Calu3 (cell line): Measurements from ENCODE around the gene TEKT3. TPM values are rescaled to one million over a fixed set of nuclear protein-coding genes. Genes with fewer than 3 reads are reported as not detected.

Experiments used
- BruUV-seq: library from RNA; stranded (reverse); fragments of 400-500 nt; replicated peaks from 2 replicates; lab custom pipeline; 2021; lab: Mats Ljungman, UMichigan
- CTCF ChIA-PET: fragments of 300-600 bp; sonication (Branson Sonifier 250); formaldehyde crosslinking; loops from one replicate; lab custom pipeline; 2022; ENCODE audit warnings: antibody characterized with exemption; lab: Charles Lee
- DNase-seq: peaks from one replicate; pipeline ENCODE4 v3.0.0; 2022
- H3K27ac Mint-ChIP-seq: one replicate; pipeline ENCODE4 v1.8.0; 2022; ENCODE audit warnings: mixed read lengths; ENCODE audit not compliant: unreplicated experiment
- H3K27me3 Mint-ChIP-seq: one replicate; pipeline ENCODE4 v1.8.0; 2022; ENCODE audit warnings: mixed read lengths; ENCODE audit not compliant: unreplicated experiment
- H3K36me3 Mint-ChIP-seq: one replicate; pipeline ENCODE4 v1.8.0; 2022; ENCODE audit warnings: mild to moderate bottlenecking, moderate library complexity, mixed read lengths; ENCODE audit not compliant: insufficient read depth, unreplicated experiment
- H3K4me1 Mint-ChIP-seq: one replicate; pipeline ENCODE4 v1.8.0; 2022; ENCODE audit warnings: mild to moderate bottlenecking, low read depth, mixed read lengths; ENCODE audit not compliant: unreplicated experiment
- H3K4me3 Mint-ChIP-seq: one replicate; pipeline ENCODE4 v1.8.0; 2022; ENCODE audit warnings: mild to moderate bottlenecking, low read depth, moderate library complexity, mixed read lengths; ENCODE audit not compliant: unreplicated experiment
- H3K9me3 Mint-ChIP-seq: one replicate; pipeline ENCODE4 v1.8.0; 2022; ENCODE audit warnings: low read depth, mixed read lengths; ENCODE audit not compliant: unreplicated experiment
- intact Hi-C: fragments of 100-400 bp; cut with micrococcal nuclease; formaldehyde crosslinking; loops from one replicate; pipeline ENCODE4 v1.10.0; 2022; ENCODE audit not compliant: unreplicated experiment
- total RNA-seq: library from RNA; stranded (reverse); gene quantifications from 2 replicates; pipeline ENCODE4 v1.2.3, GENCODE V29; 2022
- TF ChIP-seq, protein P1 (sequence below): fragments of 200-600 bp; IDR thresholded peaks from one replicate; pipeline ENCODE4 v1.8.0; 2022; ENCODE audit warnings: antibody characterized with exemption; ENCODE audit not compliant: unreplicated experiment

The TEKT3 gene
- total RNA-seq, 1 experiment from 2014 or later, result not detected

DNA sequence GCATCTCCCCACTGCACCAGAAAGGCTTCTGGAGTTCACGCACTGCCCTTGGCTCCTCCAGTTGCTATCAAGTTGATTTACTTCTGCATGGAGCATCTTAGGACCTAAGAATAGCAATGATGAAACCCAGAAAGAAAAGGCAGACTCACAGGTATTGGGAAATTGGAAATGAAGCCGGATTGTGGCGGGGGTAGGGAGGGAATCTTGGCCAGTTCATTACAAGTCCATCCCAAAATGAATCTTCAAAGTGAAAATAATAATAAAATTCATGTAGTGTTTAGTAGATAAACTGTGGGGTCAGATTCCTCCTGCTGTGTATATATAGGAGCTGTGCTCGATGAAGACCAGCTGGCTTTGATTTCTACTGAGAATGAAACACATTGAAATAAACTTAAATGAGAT is 33.7 kb downstream of the TEKT3 start:
- no TSS peak for BruUV-seq
- intact Hi-C loops, result no loop called here
- CTCF ChIA-PET, result no interaction called here
- Mint-ChIP-seq H3K27ac (no peak overlapping the region), H3K4me1 (no peaks in the 10 kb centered on the region), H3K4me3 (no peak overlapping the region), H3K27me3 (peaks cover 5% of the 10 kb centered on the region), H3K9me3 (no peaks in the 10 kb centered on the region), H3K36me3 (no peaks in the 10 kb centered on the region)
- DNase-seq, result no peak
- TF ChIP-seq, protein P1, sequence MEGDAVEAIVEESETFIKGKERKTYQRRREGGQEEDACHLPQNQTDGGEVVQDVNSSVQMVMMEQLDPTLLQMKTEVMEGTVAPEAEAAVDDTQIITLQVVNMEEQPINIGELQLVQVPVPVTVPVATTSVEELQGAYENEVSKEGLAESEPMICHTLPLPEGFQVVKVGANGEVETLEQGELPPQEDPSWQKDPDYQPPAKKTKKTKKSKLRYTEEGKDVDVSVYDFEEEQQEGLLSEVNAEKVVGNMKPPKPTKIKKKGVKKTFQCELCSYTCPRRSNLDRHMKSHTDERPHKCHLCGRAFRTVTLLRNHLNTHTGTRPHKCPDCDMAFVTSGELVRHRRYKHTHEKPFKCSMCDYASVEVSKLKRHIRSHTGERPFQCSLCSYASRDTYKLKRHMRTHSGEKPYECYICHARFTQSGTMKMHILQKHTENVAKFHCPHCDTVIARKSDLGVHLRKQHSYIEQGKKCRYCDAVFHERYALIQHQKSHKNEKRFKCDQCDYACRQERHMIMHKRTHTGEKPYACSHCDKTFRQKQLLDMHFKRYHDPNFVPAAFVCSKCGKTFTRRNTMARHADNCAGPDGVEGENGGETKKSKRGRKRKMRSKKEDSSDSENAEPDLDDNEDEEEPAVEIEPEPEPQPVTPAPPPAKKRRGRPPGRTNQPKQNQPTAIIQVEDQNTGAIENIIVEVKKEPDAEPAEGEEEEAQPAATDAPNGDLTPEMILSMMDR, result no peak

- intact Hi-C loops, result no loop called here
These were observed 37.5 kb downstream of the TEKT3 start for GRCh38 chr17:15303851-15304250.

GRCh38 chr17:15303268-15303667 is 38.1 kb downstream of the TEKT3 start:
- CTCF ChIA-PET, result no interaction called here

More at GRCh38 chr17:15303851-15304250, 37.5 kb downstream of the TEKT3 start:
- CTCF ChIA-PET, result no interaction called here
- no TSS peak for BruUV-seq
- DNase-seq, result no peak
- H3K9me3 Mint-ChIP-seq, result no peaks in the 10 kb centered on the region
- TF ChIP-seq, protein P1, result no peak
- peaks cover 13% of the 10 kb centered on the region for H3K27me3 Mint-ChIP-seq
- no peak overlapping the region for H3K27ac Mint-ChIP-seq
- no peaks in the 10 kb centered on the region for H3K36me3 Mint-ChIP-seq
- no peak overlapping the region for H3K4me3 Mint-ChIP-seq
- no peaks in the 10 kb centered on the region for H3K4me1 Mint-ChIP-seq

DNA sequence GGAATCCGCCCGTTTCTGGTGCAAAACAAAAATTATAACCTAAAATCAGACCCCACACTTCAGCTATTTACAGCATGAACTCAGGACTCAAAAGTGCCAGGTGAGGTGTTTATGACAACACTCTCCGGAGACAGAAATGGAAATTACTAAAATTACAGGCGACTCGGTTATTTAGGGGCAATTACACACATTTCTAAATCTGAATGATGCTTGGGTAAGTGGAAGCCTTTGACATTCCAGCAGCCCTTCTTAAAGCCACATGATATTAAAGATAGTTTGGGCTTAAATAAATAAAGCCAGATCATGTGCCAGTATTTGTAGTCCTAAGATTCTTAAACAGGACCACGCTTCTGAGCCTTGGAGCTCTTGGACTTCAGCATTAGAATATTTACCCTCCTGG is 39.6 kb downstream of the TEKT3 start:
- Mint-ChIP-seq H3K36me3 (no peaks in the 10 kb centered on the region), H3K4me3 (no peak overlapping the region), H3K27ac (no peak overlapping the region), H3K4me1 (no peaks in the 10 kb centered on the region), H3K9me3 (no peaks in the 10 kb centered on the region), H3K27me3 (peaks cover 13% of the 10 kb centered on the region)
- TF ChIP-seq, protein P1, result no peak
- CTCF ChIA-PET, result no interaction called here
- DNase-seq, result no peak
- no TSS peak for BruUV-seq
- intact Hi-C loops, result no loop called here

More at GRCh38 chr17:15303268-15303667, 38.1 kb downstream of the TEKT3 start:
- intact Hi-C loops, result no loop called here
- no peaks in the 10 kb centered on the region for H3K36me3 Mint-ChIP-seq
- peaks cover 13% of the 10 kb centered on the region for H3K27me3 Mint-ChIP-seq
- no peak for DNase-seq
- H3K4me1 Mint-ChIP-seq, result no peaks in the 10 kb centered on the region
- no TSS peak for BruUV-seq
- H3K27ac Mint-ChIP-seq, result no peak overlapping the region
- H3K4me3 Mint-ChIP-seq, result no peak overlapping the region
- TF ChIP-seq, protein P1, result no peak
- H3K9me3 Mint-ChIP-seq, result no peaks in the 10 kb centered on the region
